MG63 (cell line): ENCODE measurements around the gene TBC1D32. TPM values are rescaled to one million over a fixed set of nuclear protein-coding genes. Genes with fewer than 3 reads are reported as not detected.
"Not testable (repeated sequence)": the region's sequence is repeated elsewhere in the genome, so short reads cannot be mapped to it uniquely, and the experiment has no call there.

ENCODE experiments used
- DNase-seq: peaks from one replicate; pipeline ENCODE4 v3.0.0-alpha.2; 2020
- H3K27me3 ChIP-seq: fragments of 250-450 bp; sonication (Bioruptor Pico); 2 replicates; pipeline ENCODE4 v1.5.1; 2020; ENCODE audit warnings: mild to moderate bottlenecking, moderate library complexity
- H3K36me3 ChIP-seq: fragments of 250-450 bp; sonication (Bioruptor Pico); 2 replicates; pipeline ENCODE4 v1.5.1; 2020; ENCODE audit warnings: mild to moderate bottlenecking, moderate library complexity
- H3K4me3 ChIP-seq: fragments of 250-450 bp; sonication (Bioruptor Pico); 2 replicates; pipeline ENCODE4 v1.5.1; 2020; ENCODE audit warnings: mild to moderate bottlenecking, moderate library complexity
- H3K9me3 ChIP-seq: fragments of 250-450 bp; sonication (Bioruptor Pico); 2 replicates; pipeline ENCODE4 v1.5.1; 2020; ENCODE audit warnings: mild to moderate bottlenecking, moderate library complexity
- total RNA-seq: library from RNA; depleted of rRNA; stranded (reverse); fragments of >200 nt; shearing (Covaris generic); gene quantifications from 2 replicates; pipeline ENCODE4 v1.2.3, GENCODE V29; 2014; ENCODE audit warnings: low replicate concordance

Gene TBC1D32
- total RNA-seq, 1 experiment from 2014 or later = 10.7 TPM

DNA sequence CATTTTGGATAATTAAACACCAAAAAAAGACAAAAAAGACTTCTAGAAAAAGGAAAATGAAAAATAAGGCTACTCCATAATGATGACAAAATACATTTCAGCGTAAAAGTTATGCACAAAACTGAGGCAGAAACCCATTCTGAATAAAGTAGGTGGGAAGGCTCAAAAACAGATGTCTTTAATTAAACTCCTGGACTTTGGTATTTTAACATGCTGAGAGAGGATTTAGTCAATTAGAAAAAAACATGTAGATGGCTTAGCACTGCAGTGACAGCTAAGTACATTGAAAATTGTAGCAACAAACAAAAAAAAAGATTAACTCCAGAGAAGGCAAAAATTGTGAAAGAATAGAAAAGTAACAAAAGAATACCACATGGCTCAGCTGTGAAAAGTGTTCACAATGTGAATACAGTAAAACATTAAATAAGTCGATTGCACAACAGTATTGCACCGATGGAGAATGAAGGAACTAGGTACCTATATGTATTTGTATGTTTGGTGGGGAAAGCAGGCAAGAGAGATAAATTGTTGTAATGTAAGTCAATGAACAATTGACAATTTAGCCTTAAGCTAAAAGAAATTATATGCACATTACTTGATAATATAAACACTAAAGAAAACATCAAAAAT is 59.5 kb downstream of the TBC1D32 start:
- Histone ChIP-seq H3K9me3 (no peaks in the 10 kb centered on the region), H3K36me3 (no peaks in the 10 kb centered on the region), H3K27me3 (no peaks in the 10 kb centered on the region), H3K4me3 (no peak overlapping the region)
- DNase-seq = no peak

- no peaks in the 10 kb centered on the region for H3K27me3 ChIP-seq
These were observed 70.5 kb downstream of the TBC1D32 start for GRCh38 chr6:121263742-121264141.

DNA sequence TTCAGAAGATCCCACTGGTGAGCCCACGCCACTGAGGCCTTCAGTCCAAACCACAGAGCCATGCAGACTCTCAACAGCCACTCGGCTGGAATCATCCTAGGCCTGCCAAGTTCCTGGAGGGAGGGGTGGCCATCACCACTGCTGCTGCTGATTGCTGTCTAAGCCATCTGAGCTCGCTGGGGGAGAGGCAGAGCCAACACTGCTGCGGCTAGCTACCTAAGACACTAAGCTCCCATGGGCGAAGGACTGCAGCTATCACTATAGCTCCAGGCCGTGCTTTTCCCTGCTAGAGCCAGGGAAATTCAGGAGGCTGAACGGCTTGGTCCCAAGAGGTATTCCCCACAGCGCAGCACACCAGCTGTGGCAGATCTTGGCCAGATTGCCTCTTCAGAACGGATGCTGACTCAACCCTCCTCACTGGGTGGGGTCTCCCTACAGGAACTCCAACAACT is 73.6 kb downstream of the TBC1D32 start:
- no peak overlapping the region for H3K4me3 ChIP-seq
- H3K9me3 ChIP-seq = peaks cover 15% of the 10 kb centered on the region
- no peaks in the 10 kb centered on the region for H3K27me3 ChIP-seq
- peak; percentile 90 for DNase-seq
- peaks cover 4% of the 10 kb centered on the region; the same call in 1 of the 2 replicates for H3K36me3 ChIP-seq

More at GRCh38 chr6:121263742-121264141, 70.5 kb downstream of the TBC1D32 start:
- DNase-seq = no peak
- peaks cover 15% of the 10 kb centered on the region for H3K9me3 ChIP-seq
- no peak overlapping the region for H3K4me3 ChIP-seq
- H3K36me3 ChIP-seq = peaks cover 4% of the 10 kb centered on the region; the same call in 1 of the 2 replicates

- no peak for DNase-seq
- Histone ChIP-seq H3K4me3 (no peak overlapping the region), H3K9me3 (peaks cover 6% of the 10 kb centered on the region), H3K36me3 (no peaks in the 10 kb centered on the region), H3K27me3 (no peaks in the 10 kb centered on the region)
These were observed 86.9 kb downstream of the TBC1D32 start for GRCh38 chr6:121247386-121247785.

DNA sequence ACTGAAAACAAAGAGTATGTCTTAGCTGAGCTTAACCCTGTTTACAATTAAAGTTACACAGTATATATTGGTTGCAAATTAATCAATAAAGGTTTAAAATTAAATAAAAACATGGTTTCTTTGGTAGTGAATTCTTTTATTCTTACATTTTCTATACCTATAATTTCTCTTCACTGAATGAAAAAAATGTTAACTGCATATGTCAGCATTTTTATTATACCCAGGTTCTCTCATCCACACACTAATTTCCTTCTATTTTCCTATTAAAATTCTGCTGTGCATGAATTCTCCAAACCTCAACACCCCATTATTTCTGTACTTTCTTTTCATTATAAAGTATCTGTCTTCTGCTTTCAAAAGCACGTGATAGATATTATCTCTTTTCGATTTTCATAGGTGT is 91.9 kb downstream of the TBC1D32 start:
- Histone ChIP-seq H3K36me3 (peaks cover 2% of the 10 kb centered on the region; the same call in 1 of the 2 replicates), H3K4me3 (no peak overlapping the region), H3K27me3 (no peaks in the 10 kb centered on the region), H3K9me3 (peaks cover 4% of the 10 kb centered on the region)
- DNase-seq = no peak

GRCh38 chr6:121237859-121238258 is 96.4 kb downstream of the TBC1D32 start:
- DNase-seq = no peak
- Histone ChIP-seq H3K27me3 (no peaks in the 10 kb centered on the region), H3K4me3 (no peak overlapping the region), H3K9me3 (no peaks in the 10 kb centered on the region), H3K36me3 (peaks cover 2% of the 10 kb centered on the region; the same call in 1 of the 2 replicates)

- H3K36me3 ChIP-seq = peaks cover 2% of the 10 kb centered on the region; the same call in 1 of the 2 replicates
- no peak for DNase-seq
- no peak overlapping the region for H3K4me3 ChIP-seq
- H3K27me3 ChIP-seq = no peaks in the 10 kb centered on the region
- no peaks in the 10 kb centered on the region for H3K9me3 ChIP-seq
These were observed 97.3 kb downstream of the TBC1D32 start for GRCh38 chr6:121236984-121237383.

DNA sequence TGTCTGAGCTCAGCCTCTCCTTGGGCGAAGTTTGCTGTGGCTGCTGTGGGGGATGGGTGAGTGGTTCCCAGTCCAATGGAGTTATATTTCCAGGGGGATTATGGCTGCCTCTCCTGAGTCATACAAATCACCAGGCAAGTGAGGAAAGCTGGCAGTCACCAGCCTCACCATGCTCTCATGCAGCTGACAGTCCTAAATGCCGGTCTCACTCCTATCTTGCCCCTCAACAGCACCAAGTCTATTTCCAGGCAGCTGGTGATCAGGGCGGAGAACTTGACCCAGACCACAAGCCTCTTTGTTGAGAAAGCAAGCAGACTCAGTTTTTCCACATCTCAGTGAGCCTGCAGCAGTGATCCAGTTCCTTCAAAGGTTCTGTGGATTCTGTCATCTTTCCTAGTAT is 98.9 kb downstream of the TBC1D32 start:
- H3K4me3 ChIP-seq = no peak overlapping the region
- no peaks in the 10 kb centered on the region for H3K9me3 ChIP-seq
- no peaks in the 10 kb centered on the region for H3K27me3 ChIP-seq
- peaks cover 2% of the 10 kb centered on the region; the same call in 1 of the 2 replicates for H3K36me3 ChIP-seq
- DNase-seq = no peak

GRCh38 chr6:121223930-121224329 is 110.3 kb downstream of the TBC1D32 start:
- no peak for DNase-seq
- Histone ChIP-seq H3K36me3 (no peaks in the 10 kb centered on the region), H3K4me3 (no peak overlapping the region), H3K9me3 (no peaks in the 10 kb centered on the region), H3K27me3 (no peaks in the 10 kb centered on the region)

GRCh38 chr6:121223212-121223611 is 111.1 kb downstream of the TBC1D32 start:
- Histone ChIP-seq H3K27me3 (no peaks in the 10 kb centered on the region), H3K36me3 (no peaks in the 10 kb centered on the region), H3K4me3 (no peak overlapping the region), H3K9me3 (no peaks in the 10 kb centered on the region)
- no peak for DNase-seq

- Histone ChIP-seq H3K9me3 (no peaks in the 10 kb centered on the region), H3K4me3 (no peak overlapping the region), H3K36me3 (no peaks in the 10 kb centered on the region), H3K27me3 (no peaks in the 10 kb centered on the region)
- DNase-seq = no peak
These were observed 111.6 kb downstream of the TBC1D32 start for GRCh38 chr6:121222656-121223055.

GRCh38 chr6:121216928-121217327 is 117.4 kb downstream of the TBC1D32 start:
- Histone ChIP-seq H3K27me3 (no peaks in the 10 kb centered on the region), H3K36me3 (no peaks in the 10 kb centered on the region), H3K9me3 (0 out of 2 replicates have a peak, but pooled peaks cover 4% of the 10 kb centered on the region), H3K4me3 (no peak overlapping the region)
- DNase-seq = no peak

DNA sequence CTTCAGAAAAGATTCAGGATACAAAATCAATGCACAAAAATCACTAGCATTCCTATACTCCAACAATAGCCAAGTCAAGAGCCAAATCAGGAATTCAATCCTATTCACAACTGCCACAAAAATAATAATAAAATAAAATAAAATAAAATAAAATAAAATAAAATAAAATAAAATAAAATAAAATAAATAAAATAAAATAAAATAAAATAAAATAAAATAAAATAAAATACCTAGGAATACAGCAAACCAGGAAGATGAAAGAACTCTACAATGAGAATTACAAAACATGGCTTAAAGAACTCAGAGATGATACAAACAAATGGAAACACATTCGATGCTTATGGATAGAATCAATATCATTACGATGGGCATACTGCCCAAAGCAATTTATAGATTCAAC is 120.9 kb downstream of the TBC1D32 start:
- not testable (repeated sequence) for H3K9me3 ChIP-seq, H3K4me3 ChIP-seq, H3K36me3 ChIP-seq, DNase-seq, H3K27me3 ChIP-seq

- Histone ChIP-seq H3K4me3 (no peak overlapping the region), H3K9me3 (0 out of 2 replicates have a peak, but pooled peaks cover 4% of the 10 kb centered on the region), H3K27me3 (no peaks in the 10 kb centered on the region), H3K36me3 (no peaks in the 10 kb centered on the region)
- no peak for DNase-seq
These were observed 123.3 kb downstream of the TBC1D32 start for GRCh38 chr6:121210943-121211342.

GRCh38 chr6:121205569-121205968 is 128.7 kb downstream of the TBC1D32 start:
- Histone ChIP-seq H3K27me3 (no peaks in the 10 kb centered on the region), H3K4me3 (no peak overlapping the region), H3K9me3 (no peaks in the 10 kb centered on the region), H3K36me3 (no peaks in the 10 kb centered on the region)
- DNase-seq = no peak

- Histone ChIP-seq H3K36me3 (no peaks in the 10 kb centered on the region), H3K4me3 (no peak overlapping the region), H3K27me3 (no peaks in the 10 kb centered on the region), H3K9me3 (no peaks in the 10 kb centered on the region)
- DNase-seq = no peak
These were observed 133.2 kb downstream of the TBC1D32 start for GRCh38 chr6:121201105-121201504.

DNA sequence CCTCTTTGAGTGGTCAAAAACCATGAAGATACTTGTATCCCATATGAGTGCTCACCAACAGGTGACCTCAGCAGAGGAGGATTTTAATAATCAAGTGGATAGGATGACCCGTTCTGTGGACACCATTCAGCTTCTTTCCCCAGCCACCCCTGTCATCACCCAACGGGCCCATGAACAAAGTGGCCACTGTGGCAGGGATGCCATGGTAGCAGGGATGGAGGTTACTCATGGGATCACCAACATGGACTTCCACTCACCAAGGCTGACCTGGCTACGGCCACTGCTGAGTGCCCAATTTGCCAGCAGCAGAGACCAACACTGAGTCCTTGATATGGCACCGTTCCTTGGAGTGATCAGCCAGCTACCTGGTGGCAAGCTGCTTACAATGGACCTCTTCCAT is 138.2 kb downstream of the TBC1D32 start:
- not testable (repeated sequence) for H3K27me3 ChIP-seq, H3K4me3 ChIP-seq, H3K36me3 ChIP-seq, H3K9me3 ChIP-seq, DNase-seq

- Histone ChIP-seq H3K9me3 (no peaks in the 10 kb centered on the region), H3K27me3 (no peaks in the 10 kb centered on the region), H3K4me3 (no peak overlapping the region), H3K36me3 (no peaks in the 10 kb centered on the region)
- no peak for DNase-seq
These were observed 144.2 kb downstream of the TBC1D32 start for GRCh38 chr6:121190122-121190521.
